Vagina (tissue), 2 donors: ENCODE results near the gene IFNA7.
"Not testable (repeated sequence)": the region's sequence is repeated elsewhere in the genome, so short reads cannot be mapped to it uniquely, and the experiment has no call there.

Experiments used
- CTCF ChIP-seq, 3 experiments: fragments of 450-650 bp in 2 of 3; fragments of 200-600 bp in 1 of 3; sonication (generic) in 1 of 3; IDR thresholded peaks; one replicate each; pipeline ENCODE4 v1.5.1; 2017 to 2019; ENCODE audit warnings: antibody characterized with exemption in 3 of 3, mild to moderate bottlenecking in 2 of 3, moderate library complexity in 2 of 3
- POLR2A ChIP-seq, 2 donors: fragments of 450-650 bp; IDR thresholded peaks; one replicate each; pipeline ENCODE4 v1.6.1; 2017; ENCODE audit warnings: antibody characterized with exemption in 2 of 2, mild to moderate bottlenecking in 2 of 2, moderate library complexity in 2 of 2

- not testable (repeated sequence) for TF ChIP-seq CTCF, POLR2A (IDR thresholded peaks at IDR 0.05)
These were observed 11.7 kb upstream of the IFNA7 start for GRCh38 chr9:21213411-21214326.
